GM15510 (cell line): Measurements from ENCODE around the gene VEZT.

Source experiments
- POLR2A ChIP-seq: IDR thresholded peaks from 3 replicates; pipeline ENCODE4 v1.6.1; 2011; ENCODE audit warnings: borderline replicate concordance; ENCODE audit not compliant: insufficient read length; ENCODE audit errors: extremely low read depth

The VEZT gene

GRCh38 chr12:95191060-95191696 lies 26.4 kb upstream of the VEZT start:
- no peak for TF ChIP-seq POLR2A

GRCh38 chr12:95192271-95192670 lies 25.3 kb upstream of the VEZT start:
- TF ChIP-seq POLR2A, result no peak

DNA sequence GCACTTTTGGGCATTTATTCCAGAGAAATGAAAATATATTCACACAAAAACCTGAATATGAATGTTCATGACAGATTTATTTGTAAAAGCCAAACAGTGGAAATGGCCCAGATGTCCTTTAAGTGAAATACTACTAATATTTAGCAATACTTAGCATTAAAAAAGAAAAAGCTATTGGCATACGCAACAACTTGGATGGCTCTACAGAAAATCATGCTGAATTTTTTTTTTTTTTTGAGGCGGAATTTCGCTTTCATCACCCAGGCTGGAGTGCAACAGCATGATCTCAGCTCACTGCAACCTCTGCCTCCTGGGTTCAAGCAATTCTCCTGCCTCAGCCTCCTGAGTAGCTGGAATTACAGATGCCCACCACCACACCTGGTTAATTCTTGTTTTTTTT lies 24.5 kb upstream of the VEZT start:
- no peak for TF ChIP-seq POLR2A

DNA sequence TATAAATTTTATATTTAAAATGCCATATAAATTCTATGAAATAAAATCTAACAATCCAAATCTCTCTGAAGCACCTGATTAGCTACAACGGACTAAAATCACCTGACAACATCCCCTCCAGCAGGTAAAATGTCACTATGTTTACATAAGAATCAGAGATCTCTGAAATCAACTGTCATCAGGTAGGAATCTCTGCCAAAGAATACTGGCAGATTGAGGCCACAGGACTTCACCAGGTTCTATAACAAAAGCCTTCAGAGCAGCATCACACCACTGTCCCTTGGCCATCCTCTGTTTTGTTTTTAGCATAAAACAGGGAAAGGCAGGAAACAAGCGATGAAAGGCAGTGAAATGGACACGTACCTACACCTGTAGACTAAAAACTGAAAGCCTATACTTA lies 22.5 kb upstream of the VEZT start:
- TF ChIP-seq POLR2A, result no peak

GRCh38 chr12:95197636-95198035 lies 20.0 kb upstream of the VEZT start:
- no peak for TF ChIP-seq POLR2A

DNA sequence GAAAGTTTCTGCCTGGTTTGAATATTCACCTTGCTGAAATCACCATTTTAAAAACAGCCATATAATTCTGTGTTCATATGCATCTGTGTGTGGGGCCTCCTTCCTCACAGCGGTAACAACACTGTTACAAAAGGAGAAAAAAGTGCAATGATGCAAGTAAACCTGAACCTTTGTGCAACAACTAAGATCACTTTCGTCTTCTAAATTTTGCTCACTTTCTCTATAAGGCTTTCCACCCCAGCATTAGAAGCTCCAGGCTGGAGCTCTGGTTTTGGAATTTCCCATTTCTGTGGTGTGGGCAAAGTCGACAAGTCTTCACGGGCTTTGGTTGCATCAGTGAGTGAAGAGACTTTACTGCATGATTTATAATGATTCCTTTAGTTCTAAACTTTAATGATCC lies 18.7 kb upstream of the VEZT start:
- no peak for TF ChIP-seq POLR2A

DNA sequence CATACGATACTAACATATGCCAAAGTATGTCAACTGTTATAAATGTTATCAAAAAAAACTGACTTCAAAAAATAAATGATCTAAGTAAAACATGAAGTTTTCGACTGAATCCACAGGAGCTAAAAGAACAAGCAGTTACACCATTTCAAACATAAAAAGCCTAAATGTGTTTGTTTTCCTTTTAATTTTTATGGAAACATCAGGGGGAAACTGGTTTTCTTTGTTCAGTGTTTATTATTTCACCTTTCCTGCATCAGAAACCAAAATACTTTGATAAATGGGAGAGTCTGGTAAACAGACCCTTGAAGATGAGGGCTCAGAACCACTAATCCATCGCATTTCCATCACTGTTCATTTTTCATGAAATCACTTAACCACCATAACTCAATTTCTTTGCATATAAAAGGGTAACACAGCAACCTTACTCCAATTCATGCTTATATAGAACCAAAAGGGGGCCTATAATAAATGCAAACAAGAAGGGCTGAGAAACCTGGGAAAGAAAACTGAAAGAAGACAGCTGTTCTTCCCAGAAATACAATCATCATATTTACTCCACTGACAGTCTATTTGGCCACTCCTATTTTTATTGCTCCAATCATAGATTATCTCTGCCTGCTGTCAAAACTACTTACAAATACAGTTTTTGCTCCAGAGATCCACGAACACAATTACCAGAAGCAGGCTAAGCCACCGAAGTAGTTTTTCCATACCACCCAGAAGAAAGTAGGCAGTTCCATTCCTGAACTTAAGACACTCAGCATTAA lies 17.3 kb upstream of the VEZT start:
- TF ChIP-seq POLR2A, result no peak

- no peak for TF ChIP-seq POLR2A
Observed at GRCh38 chr12:95201056-95201670, 16.4 kb upstream of the VEZT start.

DNA sequence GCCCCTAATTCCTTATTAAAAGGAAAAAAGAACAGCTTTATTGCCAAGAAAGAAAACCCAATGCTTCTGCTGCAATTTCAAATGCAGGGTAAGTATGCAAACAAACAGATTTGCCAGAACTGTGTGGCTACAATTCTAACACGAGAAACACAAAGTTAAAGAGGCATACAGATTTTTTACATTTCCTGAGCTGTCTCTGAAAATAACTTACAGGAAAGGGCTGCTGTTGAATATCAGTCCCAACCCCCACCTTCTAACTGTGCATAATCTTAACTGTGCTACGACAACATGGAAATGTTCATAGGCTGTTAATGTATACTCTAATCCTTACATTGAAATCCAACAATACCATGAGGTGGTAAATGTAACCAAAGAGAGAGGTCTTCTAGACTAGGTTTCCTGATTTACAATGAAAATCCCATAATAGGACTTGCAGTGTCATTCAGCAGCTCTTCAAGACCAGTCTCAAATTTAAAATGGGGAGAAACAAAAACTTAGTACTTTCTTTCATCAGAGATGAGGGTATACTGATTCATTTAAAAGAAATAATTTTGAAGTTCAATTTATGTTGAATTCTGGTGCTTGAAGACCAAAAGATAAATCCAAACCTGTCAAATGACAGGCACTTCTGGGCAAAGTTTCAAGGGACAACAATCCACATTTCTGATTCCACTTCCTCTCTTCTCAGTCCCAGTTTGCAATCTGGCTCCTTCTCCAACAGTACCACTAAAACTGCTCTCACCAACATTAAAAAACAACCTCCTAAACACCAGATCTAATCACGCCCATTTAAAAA lies 14.7 kb upstream of the VEZT start:
- TF ChIP-seq POLR2A, result no peak

GRCh38 chr12:95203487-95204030 lies 14.0 kb upstream of the VEZT start:
- TF ChIP-seq POLR2A, result no peak

DNA sequence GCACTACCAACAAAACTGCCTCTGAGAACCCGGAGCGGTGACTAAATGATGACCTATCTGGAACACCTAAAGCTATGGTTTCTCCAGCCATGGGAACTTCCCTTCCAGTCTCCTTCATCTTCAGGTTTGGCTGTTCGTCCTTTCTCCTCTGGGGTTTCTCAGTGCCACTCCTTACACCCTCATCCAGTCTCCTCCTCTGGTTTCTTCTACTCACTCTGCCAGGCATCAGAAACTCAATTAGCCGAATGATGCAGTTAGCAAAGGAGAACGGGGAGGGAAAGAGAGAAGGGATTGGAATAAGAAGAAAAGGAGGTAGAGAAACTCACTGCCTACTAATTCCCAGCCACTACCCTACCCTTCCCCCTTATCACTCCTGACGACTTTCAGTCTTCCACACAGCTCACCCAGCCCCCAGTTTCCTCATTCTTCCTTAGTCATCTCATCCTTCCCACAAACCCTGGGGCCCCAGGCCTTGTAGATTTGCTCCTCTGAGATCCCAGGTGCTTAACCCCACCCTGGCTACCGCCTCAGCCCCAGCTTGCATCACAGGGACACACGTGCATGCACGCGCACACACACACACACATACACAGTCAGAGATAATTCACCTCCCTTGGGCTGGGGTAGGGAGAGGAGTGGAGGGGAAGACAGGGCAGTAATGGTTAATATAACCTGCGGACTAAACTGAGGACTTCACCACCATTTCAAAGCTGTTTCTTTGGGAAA lies 13.3 kb upstream of the VEZT start:
- no peak for TF ChIP-seq POLR2A

- TF ChIP-seq POLR2A, result no peak
Observed at GRCh38 chr12:95205016-95205624, 12.5 kb upstream of the VEZT start.

GRCh38 chr12:95205685-95206084 lies 11.9 kb upstream of the VEZT start:
- no peak for TF ChIP-seq POLR2A

- TF ChIP-seq POLR2A, result no peak
Observed at GRCh38 chr12:95206916-95207315, 10.7 kb upstream of the VEZT start.
